ENCODE measurements around the gene CEP85. TPM values are rescaled to one million over a fixed set of nuclear protein-coding genes. Genes with fewer than 3 reads are reported as not detected.

Gene CEP85
- total RNA-seq, 4 donors from 2014 or later, result 8.6 to 73.8 (median 13.6) TPM

- Histone ChIP-seq H3K27me3 (no peaks in the 10 kb centered on the region), H3K27ac (no peak overlapping the region), H3K4me3 (no peak overlapping the region), H3K36me3 (no peaks in the 10 kb centered on the region), H3K4me1 (no peaks in the 10 kb centered on the region), H3K9me3 (no peaks in the 10 kb centered on the region)
- in situ Hi-C loops (cut with MboI; ENCODE audit: low pct_ligation_motif_present in 1 of 4, low pct_unique_long_range_greater_than_20kb in 1 of 4, low sequenced_read_pairs in 3 of 4), result no loop called here
- intact Hi-C loops (cut with DNase I; ENCODE audit: low total_unique reads), result loop anchor here (5.0 kb wide), 1 partner anchor 1311 kb away; no protein-coding TSS in a partner anchor
- 75% methylated on average over 9 of the region's 9 CpGs; no CpG with 5 or more reads in 1 of the 2 donors for WGBS, 2 donors (ENCODE audit: low coverage in 1 of 2)
- no peak for TF ChIP-seq POLR2A (IDR thresholded peaks at IDR 0.05)
- no peak for TF ChIP-seq POLR2AphosphoS5 (IDR thresholded peaks at IDR 0.05)
- no peak for TF ChIP-seq CTCF (IDR thresholded peaks at IDR 0.05)
- no peak for TF ChIP-seq EP300 (IDR thresholded peaks at IDR 0.05; ENCODE audit: low read depth)
- no peak for DNase-seq
Observed at GRCh38 chr1:26203642-26204318, 30.2 kb upstream of the CEP85 start.

GRCh38 chr1:26210147-26210870, 23.7 kb upstream of the CEP85 start:
- DNase-seq, result no peak
- H3K27ac ChIP-seq, result no peak overlapping the region
- no peak for TF ChIP-seq POLR2AphosphoS5 (IDR thresholded peaks at IDR 0.05)
- TF ChIP-seq CTCF (IDR thresholded peaks at IDR 0.05), result no peak
- intact Hi-C loops (cut with DNase I; ENCODE audit: low total_unique reads) (no loop called here), in situ Hi-C loops (cut with MboI; ENCODE audit: low pct_ligation_motif_present in 1 of 4, low pct_unique_long_range_greater_than_20kb in 1 of 4, low sequenced_read_pairs in 3 of 4) (no loop called here)
- no peak overlapping the region for H3K4me3 ChIP-seq
- no peaks in the 10 kb centered on the region for H3K36me3 ChIP-seq
- H3K4me1 ChIP-seq, result no peaks in the 10 kb centered on the region
- WGBS, 2 donors (ENCODE audit: low coverage in 1 of 2), result 82% methylated on average over 5 of the region's 5 CpGs; no CpG with 5 or more reads in 1 of the 2 donors
- H3K9me3 ChIP-seq, result no peaks in the 10 kb centered on the region
- no peaks in the 10 kb centered on the region for H3K27me3 ChIP-seq

GRCh38 chr1:26212726-26213125, 21.3 kb upstream of the CEP85 start:
- no peaks in the 10 kb centered on the region for H3K4me1 ChIP-seq
- no peaks in the 10 kb centered on the region for H3K9me3 ChIP-seq
- in situ Hi-C loops (cut with MboI; ENCODE audit: low pct_ligation_motif_present in 1 of 4, low pct_unique_long_range_greater_than_20kb in 1 of 4, low sequenced_read_pairs in 3 of 4) (no loop called here), intact Hi-C loops (cut with DNase I; ENCODE audit: low total_unique reads) (no loop called here)
- H3K4me3 ChIP-seq, result no peak overlapping the region
- no peak for DNase-seq
- H3K27me3 ChIP-seq, result no peaks in the 10 kb centered on the region
- H3K36me3 ChIP-seq, result no peaks in the 10 kb centered on the region
- no peak overlapping the region for H3K27ac ChIP-seq
- WGBS, 2 donors (ENCODE audit: low coverage in 1 of 2), result 77 to 88% methylated on average over 4 to 5 of the region's 5 CpGs
- TF ChIP-seq POLR2AphosphoS5 (IDR thresholded peaks at IDR 0.05), result no peak
- no peak for TF ChIP-seq POLR2A (IDR thresholded peaks at IDR 0.05)
- TF ChIP-seq CTCF (IDR thresholded peaks at IDR 0.05), result no peak
- no peak for TF ChIP-seq EP300 (IDR thresholded peaks at IDR 0.05; ENCODE audit: low read depth)

- no peaks in the 10 kb centered on the region for H3K9me3 ChIP-seq
- TF ChIP-seq EP300 (IDR thresholded peaks at IDR 0.05; ENCODE audit: low read depth) (no peak), CTCF (IDR thresholded peaks at IDR 0.05) (no peak), POLR2AphosphoS5 (IDR thresholded peaks at IDR 0.05) (no peak)
- no peak for DNase-seq
- intact Hi-C loops (cut with DNase I; ENCODE audit: low total_unique reads) (no loop called here), in situ Hi-C loops (cut with MboI; ENCODE audit: low pct_ligation_motif_present in 1 of 4, low pct_unique_long_range_greater_than_20kb in 1 of 4, low sequenced_read_pairs in 3 of 4) (no loop called here)
- H3K4me1 ChIP-seq, result no peaks in the 10 kb centered on the region
- 91 to 100% methylated on average over 1 to 6 of the region's 6 CpGs for WGBS, 2 donors (ENCODE audit: low coverage in 1 of 2)
- no peak overlapping the region for H3K4me3 ChIP-seq
- no peaks in the 10 kb centered on the region for H3K27me3 ChIP-seq
- no peak overlapping the region for H3K27ac ChIP-seq
- H3K36me3 ChIP-seq, result no peaks in the 10 kb centered on the region
Observed at GRCh38 chr1:26213335-26213905, 20.6 kb upstream of the CEP85 start.
